ENCODE measurements around the gene PALD1. TPM values are rescaled to one million over a fixed set of nuclear protein-coding genes. Genes with fewer than 3 reads are reported as not detected.

PALD1 gene
- total RNA-seq, 2 experiments from 2014 or later = 0.26 to 0.41 TPM

DNA sequence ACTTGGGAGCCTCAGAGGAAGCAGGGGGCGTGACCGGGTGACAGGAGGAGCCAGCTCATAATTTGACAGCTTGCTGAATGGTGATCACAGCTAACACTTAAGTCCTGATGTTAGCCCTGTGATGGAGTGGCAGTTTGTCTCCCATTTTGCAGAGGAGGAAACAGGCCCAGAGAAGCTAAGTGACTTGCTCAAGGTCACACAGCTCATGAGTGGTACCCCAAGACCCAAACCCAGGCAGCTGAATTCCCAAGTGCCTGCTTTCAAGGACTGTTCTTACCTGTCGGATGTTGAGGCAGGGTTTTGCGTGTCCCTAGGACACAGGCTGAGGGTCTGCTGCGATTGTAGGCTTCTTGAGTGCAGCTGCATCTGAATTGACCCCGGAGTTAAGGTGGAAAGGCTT, 51.7 kb downstream of the PALD1 start:
- ATAC-seq = no peak
- Mint-ChIP-seq H3K4me1 (no peaks in the 10 kb centered on the region), H3K9me3 (ENCODE audit: low read depth) (no peaks in the 10 kb centered on the region), H3K27me3 (no peaks in the 10 kb centered on the region), H3K36me3 (no peaks in the 10 kb centered on the region), H3K4me3 (no peak overlapping the region), H3K27ac (no peak overlapping the region)
- CTCF ChIA-PET = interaction anchor here (3.7 kb wide), 1 partner anchor 69 kb away, joined by 14 read pairs; no protein-coding TSS in a partner anchor
- no peak for DNase-seq

DNA sequence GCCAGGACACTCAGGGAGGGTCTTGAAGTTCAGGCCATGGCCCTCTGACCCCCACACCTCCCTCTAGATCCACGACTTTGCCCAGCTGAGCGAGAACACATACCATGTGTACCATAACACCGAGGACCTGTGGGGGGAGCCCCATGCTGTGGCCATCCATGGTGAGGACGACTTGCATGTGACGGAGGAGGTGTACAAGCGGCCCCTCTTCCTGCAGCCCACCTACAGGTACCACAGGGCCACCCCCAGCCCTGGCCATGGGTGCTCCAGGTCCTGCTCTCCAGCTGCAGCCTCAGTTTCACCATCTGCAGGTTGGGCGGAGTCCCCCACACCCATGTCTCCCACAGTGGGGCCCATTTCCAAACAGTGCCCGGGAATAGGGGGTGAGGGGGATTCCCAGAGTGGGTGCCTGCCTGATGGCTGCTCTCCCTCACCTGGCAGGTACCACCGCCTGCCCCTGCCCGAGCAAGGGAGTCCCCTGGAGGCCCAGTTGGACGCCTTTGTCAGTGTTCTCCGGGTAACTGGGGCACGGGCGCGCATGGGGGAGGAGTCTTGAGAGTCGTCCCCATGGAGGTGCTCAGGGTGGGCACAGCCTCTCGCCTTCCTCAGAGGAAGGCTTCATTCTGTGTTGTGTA, 54.1 kb downstream of the PALD1 start:
- Mint-ChIP-seq H3K9me3 (ENCODE audit: low read depth) (no peaks in the 10 kb centered on the region), H3K27ac (no peak overlapping the region), H3K4me1 (no peaks in the 10 kb centered on the region), H3K27me3 (peaks cover 8% of the 10 kb centered on the region), H3K4me3 (no peak overlapping the region), H3K36me3 (no peaks in the 10 kb centered on the region)
- CTCF ChIA-PET = interaction anchor here (1.1 kb wide), 1 partner anchor 226 kb away, joined by 3 read pairs; no protein-coding TSS in a partner anchor
- ATAC-seq (no peak), DNase-seq (no peak)

DNA sequence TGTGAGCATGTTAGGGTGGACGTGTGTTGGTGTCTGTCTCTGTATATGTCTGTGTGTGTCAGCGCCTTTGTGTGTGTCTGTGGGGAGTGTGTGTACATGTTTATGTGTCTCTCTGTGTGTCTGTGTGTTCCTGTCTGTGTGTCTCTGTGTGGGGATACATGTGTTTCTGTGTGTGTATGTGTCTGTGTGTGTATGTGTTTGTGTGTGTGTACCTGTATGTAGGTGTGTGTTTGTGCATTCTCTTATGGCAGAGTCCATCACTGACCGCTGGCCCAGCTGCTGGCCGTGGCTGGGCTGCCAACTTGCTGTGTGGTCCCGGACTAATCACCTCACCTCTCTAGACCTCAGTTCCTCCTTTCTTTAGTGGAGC, 54.6 kb downstream of the PALD1 start:
- Mint-ChIP-seq H3K4me3 (no peak overlapping the region), H3K36me3 (no peaks in the 10 kb centered on the region), H3K4me1 (no peaks in the 10 kb centered on the region), H3K27ac (no peak overlapping the region), H3K9me3 (ENCODE audit: low read depth) (no peaks in the 10 kb centered on the region), H3K27me3 (peaks cover 8% of the 10 kb centered on the region)
- ATAC-seq = no peak
- no peak for DNase-seq
- CTCF ChIA-PET = no interaction called here

DNA sequence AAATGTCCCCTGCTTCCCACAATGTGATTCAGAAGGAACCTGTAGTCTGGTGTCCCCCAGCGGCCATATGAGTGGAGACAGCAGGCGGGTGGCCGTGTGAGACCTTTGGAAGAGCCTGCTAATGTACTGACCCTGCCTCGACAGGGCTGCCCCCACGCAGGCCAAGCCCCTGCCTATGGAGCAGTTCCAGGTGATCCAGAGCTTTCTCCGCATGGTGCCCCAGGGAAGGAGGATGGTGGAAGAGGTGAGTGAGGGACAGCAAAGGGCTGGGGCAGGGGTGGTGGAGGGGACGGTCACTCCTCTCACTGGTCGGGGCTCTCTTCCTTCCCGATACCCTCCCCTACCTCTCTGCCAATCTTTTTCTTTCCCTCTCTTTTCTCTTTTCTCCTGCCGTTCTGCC, 55.7 kb downstream of the PALD1 start:
- no peak overlapping the region for H3K4me3 Mint-ChIP-seq

DNA sequence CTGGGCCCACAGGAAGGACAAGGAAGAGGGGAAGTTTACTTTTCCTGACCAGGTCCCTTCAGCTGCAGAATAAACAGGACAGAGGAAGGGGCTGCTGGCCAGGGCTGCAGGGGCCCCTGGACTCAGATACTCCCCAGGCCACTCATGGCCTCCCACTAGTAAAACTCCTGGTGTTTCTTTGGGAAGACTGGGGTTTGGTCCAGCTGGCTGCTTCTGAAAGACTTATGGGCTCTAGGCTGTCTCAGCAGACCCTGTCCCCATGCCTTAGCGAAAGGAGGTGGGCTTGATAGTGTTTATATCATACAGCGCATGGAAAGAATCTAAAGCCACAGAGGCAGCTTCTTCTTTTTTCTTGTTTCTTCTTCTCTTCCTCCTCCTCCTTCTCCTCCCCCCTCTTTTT, 56.4 kb downstream of the PALD1 start:
- Mint-ChIP-seq H3K27me3 (peaks cover 8% of the 10 kb centered on the region), H3K4me1 (no peaks in the 10 kb centered on the region), H3K27ac (no peak overlapping the region), H3K4me3 (no peak overlapping the region), H3K9me3 (ENCODE audit: low read depth) (no peaks in the 10 kb centered on the region), H3K36me3 (no peaks in the 10 kb centered on the region)
- CTCF ChIA-PET = interaction anchor here (2.6 kb wide), 1 partner anchor 73 kb away, joined by 12 read pairs; no protein-coding TSS in a partner anchor
- DNase-seq = no peak
- no peak for ATAC-seq

More for the DNA sequence above, 55.7 kb downstream of the PALD1 start:
- DNase-seq (no peak), ATAC-seq (no peak)
- Mint-ChIP-seq H3K27ac (no peak overlapping the region), H3K4me1 (no peaks in the 10 kb centered on the region), H3K9me3 (ENCODE audit: low read depth) (no peaks in the 10 kb centered on the region), H3K27me3 (peaks cover 8% of the 10 kb centered on the region), H3K36me3 (no peaks in the 10 kb centered on the region)
- CTCF ChIA-PET = no interaction called here

DNA sequence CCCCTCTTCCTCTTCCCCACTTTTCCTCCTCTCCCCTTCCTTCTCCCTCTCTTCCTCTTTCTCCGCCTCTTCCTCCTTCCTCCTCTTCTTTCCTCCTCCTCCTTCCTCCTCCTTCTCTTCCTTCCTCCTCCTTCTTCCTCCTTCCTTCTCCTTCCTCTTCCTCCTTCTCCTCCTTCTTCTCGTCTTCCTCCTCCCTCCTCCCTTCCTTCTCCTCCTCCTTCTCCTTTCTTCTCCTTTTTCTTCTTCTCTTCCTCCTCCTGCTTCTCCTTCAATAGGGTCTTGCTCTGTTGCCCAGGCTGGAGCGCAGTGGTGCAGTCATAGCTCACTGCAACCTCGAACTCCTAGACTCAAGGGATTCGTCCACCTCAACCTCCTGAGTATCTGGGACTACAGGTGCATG, 56.9 kb downstream of the PALD1 start:
- no peaks in the 10 kb centered on the region for H3K4me1 Mint-ChIP-seq
- CTCF ChIA-PET = interaction anchor here (2.6 kb wide), 1 partner anchor 74 kb away, joined by 12 read pairs; no protein-coding TSS in a partner anchor
- H3K36me3 Mint-ChIP-seq = no peaks in the 10 kb centered on the region
- no peaks in the 10 kb centered on the region for H3K9me3 Mint-ChIP-seq (ENCODE audit: low read depth)
- no peak for ATAC-seq
- no peak for DNase-seq
- no peak overlapping the region for H3K4me3 Mint-ChIP-seq
- H3K27me3 Mint-ChIP-seq = peaks cover 8% of the 10 kb centered on the region
- no peak overlapping the region for H3K27ac Mint-ChIP-seq

DNA sequence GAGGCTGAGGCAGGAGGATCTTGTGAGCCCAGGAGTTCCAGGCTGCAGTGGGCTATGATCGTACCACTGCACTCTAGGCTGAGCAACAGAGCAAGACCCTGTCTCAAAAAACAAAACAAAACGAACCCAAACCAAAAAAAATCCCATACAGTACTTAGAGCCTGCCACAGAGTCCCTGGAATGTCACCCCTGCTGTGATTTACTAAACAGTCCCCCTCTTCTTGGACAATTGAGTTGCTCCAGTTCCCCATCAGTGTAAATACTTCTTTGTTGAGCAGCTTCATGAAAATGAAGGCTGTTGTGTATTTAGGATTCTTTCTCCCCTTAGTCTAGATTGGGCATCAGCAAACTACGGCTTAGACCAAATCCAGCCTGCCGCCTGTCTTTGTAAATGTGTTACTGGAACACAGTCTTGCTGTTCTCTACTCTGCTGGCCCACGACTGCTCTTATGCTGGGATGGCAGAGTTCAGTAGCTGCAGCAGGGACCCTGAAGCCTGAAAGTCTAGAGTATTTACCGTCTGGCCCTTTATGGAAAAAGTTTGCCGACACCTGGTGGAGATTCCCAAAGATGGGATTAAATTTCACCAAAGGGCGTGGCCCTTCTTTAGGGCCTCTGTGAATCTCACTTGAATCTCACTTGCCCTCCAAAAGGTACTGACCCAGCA, 57.8 kb downstream of the PALD1 start:
- no peak for DNase-seq
- Mint-ChIP-seq H3K4me1 (no peaks in the 10 kb centered on the region), H3K27ac (no peak overlapping the region), H3K4me3 (no peak overlapping the region), H3K27me3 (peaks cover 8% of the 10 kb centered on the region), H3K36me3 (no peaks in the 10 kb centered on the region), H3K9me3 (ENCODE audit: low read depth) (no peaks in the 10 kb centered on the region)
- CTCF ChIA-PET = interaction anchor here (2.6 kb wide), 1 partner anchor 74 kb away, joined by 12 read pairs; no protein-coding TSS in a partner anchor
- ATAC-seq = no peak

DNA sequence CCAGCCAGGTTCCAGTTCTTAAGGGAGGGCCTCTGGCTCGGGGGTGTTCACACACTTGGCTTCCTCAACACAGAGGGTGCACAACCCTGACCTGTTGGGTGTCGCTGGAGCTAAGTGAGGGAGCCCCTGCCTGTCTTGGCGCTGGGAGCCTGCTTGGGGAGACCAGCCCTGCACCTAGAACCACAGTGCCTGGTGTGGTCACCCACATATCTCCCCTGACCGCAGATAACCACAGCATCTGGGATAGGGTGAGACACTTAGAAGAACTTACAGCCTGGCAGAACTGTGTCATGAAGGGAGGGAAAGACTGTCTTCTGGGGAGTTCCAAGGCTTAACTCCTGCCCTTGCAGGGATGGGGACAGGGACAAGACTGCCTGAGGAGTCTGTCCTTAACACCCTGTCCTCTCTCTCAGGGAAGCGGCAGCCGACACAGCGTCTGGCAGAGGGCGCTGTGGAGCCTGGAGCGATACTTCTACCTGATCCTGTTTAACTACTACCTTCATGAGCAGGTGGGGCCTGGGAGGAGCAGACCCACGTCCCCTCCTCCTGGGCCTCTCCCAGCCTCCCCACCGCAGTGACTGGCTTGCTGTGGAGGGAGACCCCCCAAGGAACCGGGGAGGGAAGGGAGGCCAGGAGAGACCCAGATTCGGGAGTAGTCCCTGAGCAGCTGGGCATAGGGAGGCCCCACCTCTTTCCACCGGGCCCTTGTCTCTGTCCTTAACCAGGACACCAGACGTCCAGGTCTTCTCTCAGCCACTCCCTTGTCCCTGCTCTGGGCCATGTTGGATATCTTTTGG, 59.0 kb downstream of the PALD1 start:
- no peaks in the 10 kb centered on the region for H3K4me1 Mint-ChIP-seq
- DNase-seq (peak; percentile 48), ATAC-seq (peak; percentile 31)
- H3K4me3 Mint-ChIP-seq = no peak overlapping the region
- H3K9me3 Mint-ChIP-seq (ENCODE audit: low read depth) = no peaks in the 10 kb centered on the region
- peaks cover 8% of the 10 kb centered on the region for H3K27me3 Mint-ChIP-seq
- CTCF ChIA-PET = interaction anchor here (1.4 to 2.6 kb wide), 2 partner anchors 76 kb away, joined by 8 to 12 read pairs; no protein-coding TSS in a partner anchor
- H3K36me3 Mint-ChIP-seq = no peaks in the 10 kb centered on the region
- H3K27ac Mint-ChIP-seq = no peak overlapping the region

DNA sequence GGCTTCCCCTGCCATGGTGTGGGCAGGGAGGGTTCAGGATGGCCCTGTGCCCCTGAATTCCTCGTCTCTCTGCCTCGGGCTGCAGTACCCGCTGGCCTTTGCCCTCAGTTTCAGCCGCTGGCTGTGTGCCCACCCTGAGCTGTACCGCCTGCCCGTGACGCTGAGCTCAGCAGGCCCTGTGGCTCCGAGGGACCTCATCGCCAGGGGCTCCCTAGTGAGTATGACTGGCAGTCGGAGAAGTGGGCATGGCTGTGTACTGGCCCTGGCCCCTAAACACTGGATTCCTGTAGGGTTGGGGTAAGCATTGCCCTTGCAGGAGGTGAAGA, 59.6 kb downstream of the PALD1 start:
- Mint-ChIP-seq H3K27ac (no peak overlapping the region), H3K9me3 (ENCODE audit: low read depth) (no peaks in the 10 kb centered on the region), H3K4me3 (no peak overlapping the region), H3K27me3 (peaks cover 10% of the 10 kb centered on the region), H3K36me3 (no peaks in the 10 kb centered on the region), H3K4me1 (no peaks in the 10 kb centered on the region)
- DNase-seq = no peak
- CTCF ChIA-PET = interaction anchor here (0.9 to 1.4 kb wide), 3 partner anchors 12 to 76 kb away, joined by 3 to 8 read pairs (median 4); no protein-coding TSS in a partner anchor
- no peak for ATAC-seq

DNA sequence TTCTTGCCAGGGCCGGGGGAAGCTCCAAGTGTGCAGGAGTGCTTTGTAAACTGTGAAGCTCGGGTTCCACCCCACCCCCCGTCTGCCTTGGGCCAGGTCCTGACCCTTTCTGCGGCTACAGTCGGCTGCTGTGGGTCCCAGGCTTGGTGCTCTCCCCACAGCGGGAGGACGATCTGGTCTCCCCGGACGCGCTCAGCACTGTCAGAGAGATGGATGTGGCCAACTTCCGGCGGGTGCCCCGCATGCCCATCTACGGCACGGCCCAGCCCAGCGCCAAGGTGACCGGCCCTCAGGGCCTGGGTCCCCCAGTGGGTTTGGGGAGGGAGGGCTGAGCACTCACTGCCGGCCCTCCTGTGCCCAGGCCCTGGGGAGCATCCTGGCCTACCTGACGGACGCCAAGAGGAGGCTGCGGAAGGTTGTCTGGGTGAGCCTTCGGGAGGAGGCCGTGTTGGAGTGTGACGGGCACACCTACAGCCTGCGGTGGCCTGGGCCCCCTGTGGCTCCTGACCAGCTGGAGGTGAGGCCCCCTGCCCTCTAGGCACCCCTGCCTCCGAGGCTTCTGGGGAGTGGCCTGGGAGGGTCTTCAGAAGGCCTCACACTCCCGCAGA, 60.3 kb downstream of the PALD1 start:
- Mint-ChIP-seq H3K27ac (no peak overlapping the region), H3K4me1 (no peaks in the 10 kb centered on the region)

DNA sequence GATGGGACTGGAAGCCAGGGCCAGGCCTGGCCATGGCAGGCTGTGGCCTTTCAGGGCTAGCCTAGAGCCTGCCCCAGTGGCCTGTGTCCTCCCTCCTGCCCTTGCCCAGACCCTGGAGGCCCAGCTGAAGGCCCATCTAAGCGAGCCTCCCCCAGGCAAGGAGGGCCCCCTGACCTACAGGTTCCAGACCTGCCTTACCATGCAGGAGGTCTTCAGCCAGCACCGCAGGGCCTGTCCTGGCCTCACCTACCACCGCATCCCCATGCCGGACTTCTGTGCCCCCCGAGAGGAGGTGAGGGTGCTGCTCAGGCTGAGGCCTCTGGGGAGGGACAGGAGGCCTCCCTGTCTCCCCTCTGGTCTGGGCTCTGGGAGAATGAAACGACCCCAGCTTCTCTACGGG, 60.9 kb downstream of the PALD1 start:
- CTCF ChIA-PET = interaction anchor here (1.4 kb wide), 1 partner anchor 11 kb away, joined by 4 read pairs; no protein-coding TSS in a partner anchor
- ATAC-seq (no peak), DNase-seq (no peak)
- Mint-ChIP-seq H3K27ac (no peak overlapping the region), H3K4me1 (no peaks in the 10 kb centered on the region), H3K9me3 (ENCODE audit: low read depth) (no peaks in the 10 kb centered on the region), H3K27me3 (peaks cover 14% of the 10 kb centered on the region), H3K36me3 (no peaks in the 10 kb centered on the region), H3K4me3 (no peak overlapping the region)

More for the DNA sequence above, 60.3 kb downstream of the PALD1 start:
- DNase-seq (no peak), ATAC-seq (no peak)
- CTCF ChIA-PET = interaction anchor here (0.9 to 1.4 kb wide), 3 partner anchors 12 to 77 kb away, joined by 3 to 8 read pairs (median 4); no protein-coding TSS in a partner anchor
- H3K36me3 Mint-ChIP-seq = no peaks in the 10 kb centered on the region
- no peaks in the 10 kb centered on the region for H3K9me3 Mint-ChIP-seq (ENCODE audit: low read depth)
- peaks cover 10% of the 10 kb centered on the region for H3K27me3 Mint-ChIP-seq
- no peak overlapping the region for H3K4me3 Mint-ChIP-seq

DNA sequence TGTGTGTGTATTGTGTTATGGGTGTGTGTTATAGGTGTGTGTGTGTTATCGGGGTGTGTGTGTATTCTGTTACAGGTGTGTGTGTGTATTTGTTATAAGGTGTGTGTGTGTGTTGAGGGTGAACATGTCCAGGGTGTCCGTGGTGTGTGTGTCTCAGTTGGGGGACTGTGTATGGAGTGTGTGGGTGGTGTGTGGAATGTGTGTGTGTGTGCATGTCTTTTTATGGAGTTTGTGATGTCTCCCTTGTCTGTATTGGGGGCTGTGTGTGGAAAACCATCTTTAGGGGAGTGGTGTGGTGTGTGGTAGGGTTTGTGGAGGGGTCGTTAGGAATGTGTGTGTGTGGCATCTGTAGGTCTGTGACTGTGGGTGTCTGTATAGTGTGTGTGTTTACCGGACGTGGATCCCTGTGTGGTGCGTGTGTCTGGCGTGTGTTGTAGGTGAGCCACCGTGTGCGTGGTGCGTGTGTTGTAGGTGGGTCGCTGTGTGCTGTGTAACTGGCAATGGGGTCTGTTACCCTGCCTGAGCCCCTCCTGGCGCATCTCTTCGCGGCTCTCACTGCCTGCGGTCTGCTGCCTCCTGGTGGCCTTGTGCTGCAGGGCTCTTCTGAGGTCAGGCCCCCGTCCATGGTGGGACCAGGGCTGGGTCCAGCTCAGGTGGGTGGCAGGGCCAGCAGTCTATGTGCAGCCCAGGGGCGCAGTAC, 61.7 kb downstream of the PALD1 start:
- no peaks in the 10 kb centered on the region for H3K9me3 Mint-ChIP-seq (ENCODE audit: low read depth)
- no peak overlapping the region for H3K27ac Mint-ChIP-seq
- H3K4me3 Mint-ChIP-seq = no peak overlapping the region
- peak; percentile 60 for ATAC-seq
- no peaks in the 10 kb centered on the region for H3K36me3 Mint-ChIP-seq
- DNase-seq = no peak
- no peaks in the 10 kb centered on the region for H3K4me1 Mint-ChIP-seq
- CTCF ChIA-PET = interaction anchor here (1.3 to 1.4 kb wide), 2 partner anchors 79 to 338 kb away, joined by 3 to 15 read pairs; no protein-coding TSS in a partner anchor
- H3K27me3 Mint-ChIP-seq = peaks cover 14% of the 10 kb centered on the region

All from activated CD8-positive, alpha-beta memory T cell treated with anti-CD3 and anti-CD28 coated beads, Interleukin-2, amount 10 ng/mL, durations not matched to agents 7 days and 5 days (primary cell).